GM12891 (cell line): ENCODE measurements around the gene RPL28.

Experiments used
- DNase-seq: peaks from one replicate; pipeline ENCODE4 v3.0.0; 2011; ENCODE audit warnings: low spot score; ENCODE audit not compliant: insufficient read length
- FAIRE-seq: peaks from 2 replicates; lab custom pipeline; 2011; peaks lifted over from hg19 to GRCh38; lab: Jason Lieb, UNC
- PAX5 ChIP-seq: IDR thresholded peaks from 2 replicates; pipeline ENCODE4 v1.6.1; 2011; ENCODE audit warnings: low read length, moderate library complexity, mild to moderate bottlenecking; ENCODE audit not compliant: insufficient read depth, severe bottlenecking
- POLR2A ChIP-seq: IDR thresholded peaks from 2 replicates; pipeline ENCODE4 v1.6.1; 2011; ENCODE audit warnings: low read depth, low read length, control low read depth
- POLR2AphosphoS5 ChIP-seq: IDR thresholded peaks from 2 replicates; pipeline ENCODE4 v1.6.1; 2011; ENCODE audit warnings: low read depth, low read length, control low read depth
- POU2F2 ChIP-seq: IDR thresholded peaks from 2 replicates; pipeline ENCODE4 v1.6.1; 2011; ENCODE audit warnings: low read depth, mild to moderate bottlenecking, control low read depth, low read length, moderate library complexity
- SPI1 ChIP-seq: IDR thresholded peaks from 2 replicates; pipeline ENCODE4 v1.6.1; 2011; ENCODE audit warnings: low read depth, low read length, control low read depth
- TAF1 ChIP-seq: IDR thresholded peaks from 2 replicates; pipeline ENCODE4 v1.6.1; 2011; ENCODE audit warnings: low read depth, low read length, control low read depth

Gene RPL28

GRCh38 chr19:55373306-55373992 lies 12.3 kb upstream of the RPL28 start:
- FAIRE-seq = no peak
- TF ChIP-seq POLR2A = no peak
- TF ChIP-seq POU2F2 = no peak
- no peak for TF ChIP-seq SPI1
- no peak for TF ChIP-seq PAX5
- DNase-seq = no peak

DNA sequence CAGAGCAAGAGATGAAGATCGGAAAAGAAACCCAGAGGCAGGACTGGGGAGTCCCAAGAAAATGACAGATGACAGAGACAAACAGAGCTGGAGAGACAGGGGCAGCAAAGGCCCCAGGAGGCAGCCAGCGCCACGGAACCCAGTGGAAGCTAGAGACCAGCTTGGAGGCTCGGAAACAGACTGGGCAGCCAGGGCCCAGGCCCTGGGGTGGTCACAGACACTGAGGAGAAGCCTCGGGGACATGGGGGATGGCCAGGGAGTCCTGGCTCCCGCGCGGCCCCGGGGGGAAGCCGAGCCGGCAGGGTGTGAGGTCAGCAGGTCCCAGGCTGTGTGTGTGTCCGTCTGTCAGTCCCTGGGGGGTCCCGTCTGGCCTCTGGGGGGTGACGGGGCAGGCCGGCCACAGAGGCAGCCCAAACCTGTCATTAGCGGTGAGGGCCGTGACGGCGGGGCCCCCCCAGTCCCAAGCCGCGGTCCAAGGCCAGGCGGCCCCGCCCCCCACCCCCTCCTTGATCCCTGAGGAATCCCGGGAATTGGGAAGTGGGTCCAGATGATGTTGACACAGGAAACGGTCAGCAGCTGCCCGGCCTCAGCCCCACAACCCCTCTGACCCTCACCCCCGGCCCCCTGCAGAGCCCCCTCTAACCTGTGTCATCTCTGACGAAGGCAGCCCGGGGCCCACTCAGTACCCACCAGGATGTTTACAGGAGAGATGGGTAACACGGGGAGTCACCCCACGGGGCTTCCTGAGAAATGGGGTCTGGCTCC lies 11.6 kb upstream of the RPL28 start:
- FAIRE-seq (no peak), DNase-seq (no peak)
- TF ChIP-seq POU2F2 = no peak
- TF ChIP-seq TAF1 = no peak
- TF ChIP-seq SPI1 = no peak
- no peak for TF ChIP-seq POLR2AphosphoS5
- no peak for TF ChIP-seq PAX5
- TF ChIP-seq POLR2A = no peak

DNA sequence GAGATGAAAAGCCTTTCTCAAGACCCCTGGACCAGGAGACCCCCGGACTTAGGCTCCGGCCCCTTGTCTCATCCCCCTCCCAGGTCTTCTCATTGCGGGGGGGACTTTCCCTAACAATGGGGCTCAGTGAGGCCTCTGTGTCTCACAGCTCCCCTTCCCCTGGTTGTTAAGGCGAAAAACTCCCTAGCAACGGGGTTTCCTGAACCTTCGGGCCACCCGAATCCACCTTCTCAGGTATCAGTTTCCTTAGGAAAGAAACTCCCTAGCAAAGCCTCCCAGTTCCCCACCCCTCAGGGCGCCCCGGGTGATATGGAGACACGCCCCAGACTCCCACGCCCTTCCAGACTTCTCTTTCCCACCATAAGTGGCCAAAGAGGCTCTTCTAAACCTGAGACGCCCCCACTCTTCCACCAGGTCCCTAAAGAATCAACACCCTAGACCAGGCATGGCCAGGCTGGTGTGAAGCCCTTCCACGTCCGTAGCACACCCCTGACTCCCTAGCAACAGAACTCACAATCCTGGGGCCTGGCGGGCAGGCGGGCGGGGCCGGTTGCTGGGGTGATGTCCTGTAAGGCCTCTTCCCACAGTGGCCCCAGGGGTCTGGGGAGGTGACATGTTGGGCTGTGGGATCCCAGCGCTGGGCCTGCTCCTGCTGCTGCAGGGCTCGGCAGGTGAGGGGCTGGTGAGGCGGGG lies 9.3 kb upstream of the RPL28 start, which contains the start of gene TMEM190:
Gene TMEM190, plus strand, starts transcription at position 586 of the 693 bp plus-strand sequence. Its CDS starts 28 bp downstream, at position 614.
- DNase-seq = no peak
- TF ChIP-seq POU2F2 = no peak
- no peak for TF ChIP-seq TAF1
- no peak for TF ChIP-seq SPI1
- TF ChIP-seq POLR2AphosphoS5 = no peak
- no peak for TF ChIP-seq POLR2A
- TF ChIP-seq PAX5 = no peak
- FAIRE-seq = no peak

DNA sequence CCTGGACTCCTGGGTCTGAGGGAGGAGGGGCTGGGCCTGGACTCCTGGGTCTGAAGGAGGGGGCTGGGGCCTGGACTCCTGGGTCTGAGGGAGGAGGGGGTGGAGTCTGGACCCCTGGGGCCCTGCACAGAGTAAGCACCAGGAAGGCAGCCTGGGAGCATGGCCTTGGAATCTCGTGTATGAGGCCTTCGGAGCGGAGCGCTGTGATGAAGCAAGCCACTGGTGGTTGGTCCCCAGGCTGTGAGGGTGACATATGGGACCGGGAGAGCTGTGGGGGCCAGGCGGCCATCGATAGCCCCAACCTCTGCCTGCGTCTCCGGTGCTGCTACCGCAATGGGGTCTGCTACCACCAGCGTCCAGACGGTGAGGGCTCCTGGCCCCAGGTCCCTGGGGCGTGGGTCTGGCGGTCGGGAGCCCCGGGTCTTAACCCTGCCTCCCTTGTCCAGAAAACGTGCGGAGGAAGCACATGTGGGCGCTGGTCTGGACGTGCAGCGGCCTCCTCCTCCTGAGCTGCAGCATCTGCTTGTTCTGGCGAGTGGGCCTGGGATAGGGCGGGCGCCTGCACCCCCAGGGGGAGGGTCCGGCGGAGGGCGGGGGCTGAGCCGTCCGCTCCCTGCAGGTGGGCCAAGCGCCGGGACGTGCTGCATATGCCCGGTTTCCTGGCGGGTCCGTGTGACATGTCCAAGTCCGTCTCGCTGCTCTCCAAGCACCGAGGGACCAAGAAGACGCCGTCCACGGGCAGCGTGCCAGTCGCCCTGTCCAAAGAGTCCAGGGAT lies 8.2 kb upstream of the RPL28 start:
- DNase-seq (no peak), FAIRE-seq (no peak)
- TF ChIP-seq POLR2A (no peak), POU2F2 (no peak), POLR2AphosphoS5 (no peak), TAF1 (no peak), SPI1 (no peak), PAX5 (no peak)

DNA sequence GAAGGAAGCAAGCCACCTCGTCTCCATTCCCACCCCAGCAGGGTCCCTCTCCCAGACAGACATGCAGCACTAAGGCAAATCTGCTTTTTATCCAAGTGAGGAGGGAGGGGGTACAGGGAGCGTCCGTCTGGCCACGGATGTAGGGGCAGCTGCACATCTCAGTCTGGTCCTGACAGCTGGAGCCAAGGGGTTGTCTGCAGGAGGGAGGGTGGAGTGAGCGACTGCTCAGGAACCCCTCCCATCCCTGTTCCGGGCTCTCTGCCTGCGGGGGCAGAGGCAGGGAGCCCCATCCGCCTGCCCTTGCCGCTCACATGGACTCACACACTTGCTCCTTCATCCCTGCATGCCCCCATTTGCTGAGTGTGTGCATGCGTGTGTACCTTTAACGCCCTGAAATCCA lies 6.6 kb upstream of the RPL28 start:
- no peak for TF ChIP-seq TAF1
- TF ChIP-seq SPI1 = no peak
- no peak for TF ChIP-seq POU2F2
- TF ChIP-seq POLR2A = no peak
- TF ChIP-seq PAX5 = no peak
- TF ChIP-seq POLR2AphosphoS5 = no peak
- no peak for DNase-seq
- no peak for FAIRE-seq

- no peak for DNase-seq
- FAIRE-seq = no peak
Measured at GRCh38 chr19:55382013-55382412, 3.7 kb upstream of the RPL28 start.

DNA sequence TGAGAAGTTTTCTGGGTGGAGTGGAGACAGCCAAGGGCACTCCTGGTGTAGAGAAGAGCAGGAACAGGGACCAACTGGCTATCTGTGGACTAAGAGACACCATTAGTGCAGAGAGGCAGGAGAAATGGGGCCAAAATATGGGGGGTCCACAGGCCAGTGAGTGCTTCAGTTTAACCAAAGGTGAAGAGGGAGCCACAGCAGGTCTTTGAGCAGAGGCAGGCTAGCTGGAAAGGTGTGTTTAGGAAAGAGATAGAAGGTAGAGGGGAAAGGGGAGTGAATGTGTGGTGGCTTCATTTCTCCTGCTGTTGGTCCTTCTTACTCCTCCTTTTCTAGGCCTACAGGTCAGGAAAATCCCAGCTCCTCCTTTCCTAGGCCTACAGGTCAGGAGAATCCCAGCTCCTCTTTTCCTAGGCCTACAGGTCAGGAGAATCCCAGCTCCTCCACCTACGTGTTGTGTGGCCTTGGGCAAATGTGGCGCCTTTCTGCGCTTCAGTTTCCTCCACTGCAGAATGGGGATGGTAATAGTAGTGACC lies 3.1 kb upstream of the RPL28 start:
- DNase-seq = no peak
- no peak for FAIRE-seq
- no peak for TF ChIP-seq POLR2AphosphoS5
- TF ChIP-seq TAF1 = no peak
- no peak for TF ChIP-seq POLR2A
- TF ChIP-seq PAX5 = no peak
- TF ChIP-seq SPI1 = no peak

More at GRCh38 chr19:55382013-55382412, 3.7 kb upstream of the RPL28 start:
- TF ChIP-seq TAF1 (no peak), POLR2AphosphoS5 (no peak), POU2F2 (no peak), SPI1 (no peak), POLR2A (no peak), PAX5 (no peak)

DNA sequence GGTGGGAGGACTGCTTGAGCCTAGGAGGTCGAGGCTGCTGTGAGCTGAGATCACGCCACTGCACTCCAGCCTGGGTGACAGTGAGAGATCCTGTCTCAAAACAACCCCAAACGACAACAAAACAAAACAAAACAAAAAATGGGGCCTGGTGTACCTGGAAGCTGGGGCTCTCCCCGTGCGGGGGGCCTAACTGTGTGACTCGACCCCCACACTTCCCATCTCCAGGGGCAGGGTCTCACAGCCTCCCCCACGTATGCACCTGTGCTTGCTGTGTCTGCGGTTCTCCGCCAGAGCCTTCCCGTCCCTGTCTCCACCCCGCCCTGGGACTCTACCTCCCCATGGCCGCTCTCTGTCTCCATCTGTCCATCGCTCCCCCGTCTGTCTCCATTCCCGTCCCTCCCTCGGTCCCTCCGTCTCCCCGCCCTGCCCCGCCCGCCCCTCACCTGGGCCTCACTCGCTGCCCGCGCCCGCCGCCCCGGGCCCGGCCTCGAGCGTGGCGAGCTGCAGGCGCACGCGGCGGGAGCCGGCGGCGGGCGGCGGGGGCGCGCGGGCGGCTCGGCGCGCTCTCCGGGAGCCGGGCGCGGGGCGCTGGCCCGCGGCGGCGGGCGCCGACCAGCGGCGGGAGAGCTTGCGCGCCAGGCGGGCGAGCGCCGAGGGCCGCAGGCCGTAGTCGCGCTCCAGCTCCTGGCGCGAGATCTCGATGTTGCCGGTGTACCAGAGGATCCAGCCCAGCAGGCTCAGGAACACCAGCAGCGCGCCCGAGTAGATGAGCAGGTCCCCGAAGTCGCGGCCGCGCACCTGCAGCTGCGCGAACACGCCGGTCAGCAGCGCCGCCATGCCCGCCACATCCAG lies 2.2 kb upstream of the RPL28 start:
- peak; percentile 26 for FAIRE-seq
- DNase-seq = peak; percentile 84
- no peak for TF ChIP-seq TAF1
- TF ChIP-seq POU2F2 = no peak
- TF ChIP-seq POLR2AphosphoS5 = no peak
- no peak for TF ChIP-seq POLR2A
- TF ChIP-seq PAX5 = no peak
- TF ChIP-seq SPI1 = no peak
